Measurements from ENCODE around the gene IRF3.

IRF3 gene

GRCh38 chr19:49690656-49691242 lies 25.1 kb upstream of the IRF3 start, which contains the start of gene CPT1C:
Gene CPT1C (plus strand): TSS chr19:49691116. CDS start chr19:49692253, 1,137 bp downstream.
- Mint-ChIP-seq H3K36me3 (peaks cover 20% of the 10 kb centered on the region), H3K4me1 (peaks cover 35% of the 10 kb centered on the region)
- peak; percentile 77 for DNase-seq

DNA sequence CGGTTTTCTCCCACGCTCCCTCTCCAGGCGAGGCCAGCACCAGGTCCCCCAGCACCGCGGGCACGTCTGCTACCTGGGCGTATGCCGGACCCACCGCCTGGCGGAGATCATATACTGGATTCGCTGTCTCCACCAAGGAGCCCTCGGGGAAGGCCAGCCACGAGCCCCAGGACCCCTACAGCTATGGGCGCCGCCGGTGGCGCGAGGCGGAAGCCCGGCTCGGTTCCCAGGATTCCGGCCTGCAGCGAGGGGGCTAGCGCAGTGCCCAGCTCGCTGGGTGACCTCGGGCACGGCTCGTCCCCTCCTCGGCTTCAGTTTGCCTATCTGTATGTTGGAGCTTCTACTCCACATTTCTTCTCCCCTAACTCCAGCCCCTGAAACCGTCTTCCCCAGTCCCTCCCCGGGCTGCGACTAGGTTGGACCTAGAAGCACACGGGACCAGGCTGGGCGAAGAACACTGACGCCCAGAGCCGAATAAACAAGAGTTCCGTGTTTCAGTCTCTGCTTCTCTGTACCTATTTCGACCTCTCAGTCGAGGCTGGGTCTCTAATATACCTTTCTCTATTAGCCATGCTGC lies 24.5 kb upstream of the IRF3 start:
- CTCF ChIA-PET: no interaction called here
- DNase-seq: no peak
- peaks cover 35% of the 10 kb centered on the region for H3K4me1 Mint-ChIP-seq
- no peak overlapping the region for H3K27ac Mint-ChIP-seq
- H3K9me3 Mint-ChIP-seq: no peaks in the 10 kb centered on the region
- H3K27me3 Mint-ChIP-seq: peaks cover 46% of the 10 kb centered on the region
- H3K36me3 Mint-ChIP-seq: peaks cover 25% of the 10 kb centered on the region
- H3K4me3 Mint-ChIP-seq: peak overlapping the region; percentile 75

More at GRCh38 chr19:49690656-49691242, 25.1 kb upstream of the IRF3 start, which contains the start of gene CPT1C:
- Mint-ChIP-seq H3K27ac (no peak within 1 kb of the TSS), H3K4me3 (peak within 1 kb of the TSS; percentile 75), H3K27me3 (peaks cover 46% of the 10 kb centered on the region), H3K9me3 (no peaks in the 10 kb centered on the region)
- CTCF ChIA-PET: interaction anchor here (0.9 kb wide), 1 partner anchor 60 kb away, joined by 3 read pairs; no protein-coding TSS in a partner anchor

- Mint-ChIP-seq H3K4me1 (peaks cover 35% of the 10 kb centered on the region), H3K9me3 (no peaks in the 10 kb centered on the region), H3K27ac (peak within 1 kb of the TSS; percentile 46), H3K4me3 (peak within 1 kb of the TSS; percentile 75), H3K27me3 (peaks cover 41% of the 10 kb centered on the region), H3K36me3 (peaks cover 29% of the 10 kb centered on the region)
- peak; percentile 51 for DNase-seq
- CTCF ChIA-PET: interaction anchor here (0.7 to 0.9 kb wide), 2 partner anchors 24 to 28 kb away, joined by 3 read pairs; no protein-coding TSS in a partner anchor
Measured at GRCh38 chr19:49689133-49690078, 23.7 kb upstream of the IRF3 start, which contains the start of gene ADM5. Gene ADM5 (plus strand): TSS chr19:49689594. CDS start chr19:49689838, 244 bp downstream.

DNA sequence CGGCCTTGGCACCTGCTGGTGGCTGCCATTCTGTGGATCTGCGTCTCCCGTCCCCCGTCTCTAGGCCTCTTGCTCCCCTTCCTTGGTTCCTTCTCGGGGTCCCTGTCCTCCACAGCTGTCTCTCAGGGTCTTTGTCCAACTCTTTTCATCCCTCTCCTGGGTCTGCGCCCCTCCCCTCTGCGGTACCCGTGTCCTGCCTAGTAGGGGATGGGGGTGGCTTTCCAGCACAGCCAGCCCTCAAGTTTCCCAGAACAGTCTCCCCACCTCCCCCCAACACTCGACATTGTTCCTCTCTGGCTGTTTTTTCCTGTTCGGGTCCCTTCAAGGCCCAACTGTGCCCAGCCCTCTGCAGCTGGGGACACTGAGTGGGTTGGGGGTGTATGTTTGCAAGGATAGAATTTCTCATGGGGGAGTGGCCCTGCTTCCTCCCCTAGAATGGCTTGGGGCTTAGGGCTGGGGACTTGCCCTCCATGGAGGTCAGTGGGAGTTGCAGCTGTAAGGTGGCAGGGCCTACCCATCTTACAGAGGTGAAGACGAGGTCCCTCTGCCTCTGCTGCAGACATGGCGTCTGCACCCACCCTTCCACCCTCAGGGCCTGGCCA lies 23.0 kb upstream of the IRF3 start:
- CTCF ChIA-PET: interaction anchor here (0.7 to 0.9 kb wide), 2 partner anchors 25 to 29 kb away, joined by 3 read pairs; no protein-coding TSS in a partner anchor
- H3K27me3 Mint-ChIP-seq: peaks cover 40% of the 10 kb centered on the region
- H3K9me3 Mint-ChIP-seq: no peaks in the 10 kb centered on the region
- no peak overlapping the region for H3K4me3 Mint-ChIP-seq
- peak overlapping the region; percentile 46 for H3K27ac Mint-ChIP-seq
- DNase-seq: no peak
- peaks cover 37% of the 10 kb centered on the region for H3K36me3 Mint-ChIP-seq
- H3K4me1 Mint-ChIP-seq: peaks cover 35% of the 10 kb centered on the region

DNA sequence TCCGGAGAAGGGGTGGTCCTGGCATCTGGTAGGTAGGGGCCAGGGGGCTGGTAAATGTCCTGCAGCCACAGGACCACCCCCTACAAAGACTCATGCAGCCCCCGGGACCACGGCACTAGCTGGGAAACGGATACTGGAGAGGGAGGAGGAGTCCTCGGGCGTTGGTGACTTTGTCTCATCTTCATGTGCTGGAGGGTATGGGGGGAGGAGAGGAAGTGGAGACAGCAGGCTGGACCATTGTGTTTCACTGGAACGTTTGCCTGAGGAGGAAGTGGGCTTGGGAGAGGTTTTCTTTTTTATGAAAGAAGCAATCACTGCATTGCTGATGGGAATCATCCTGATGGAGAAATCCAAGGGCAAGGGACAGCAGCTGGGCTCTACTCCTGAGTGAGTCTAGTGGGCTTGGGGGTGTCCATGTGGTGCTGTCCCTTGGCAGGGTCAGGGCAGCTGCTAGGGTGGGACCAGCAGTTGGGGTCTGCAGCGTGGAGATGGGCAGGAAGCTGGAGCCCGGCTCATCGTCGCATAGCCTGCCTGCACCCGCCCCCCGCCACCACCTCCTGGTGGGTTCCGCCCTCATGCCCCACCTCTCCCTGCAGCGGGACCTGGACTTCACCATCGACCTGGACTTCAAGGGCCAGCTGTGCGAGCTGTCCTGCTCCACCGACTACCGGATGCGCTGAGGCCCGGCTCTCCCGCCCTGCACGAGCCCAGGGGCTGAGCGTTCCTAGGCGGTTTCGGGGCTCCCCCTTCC lies 22.1 kb upstream of the IRF3 start:
- no peaks in the 10 kb centered on the region for H3K9me3 Mint-ChIP-seq
- peaks cover 38% of the 10 kb centered on the region for H3K36me3 Mint-ChIP-seq
- peak overlapping the region; percentile 47 for H3K27ac Mint-ChIP-seq
- H3K4me1 Mint-ChIP-seq: peaks cover 35% of the 10 kb centered on the region
- CTCF ChIA-PET: interaction anchor here (1.7 kb wide), 1 partner anchor 12 kb away, joined by 5 read pairs; no protein-coding TSS in a partner anchor
- no peak for DNase-seq
- H3K4me3 Mint-ChIP-seq: no peak overlapping the region
- peaks cover 32% of the 10 kb centered on the region for H3K27me3 Mint-ChIP-seq

DNA sequence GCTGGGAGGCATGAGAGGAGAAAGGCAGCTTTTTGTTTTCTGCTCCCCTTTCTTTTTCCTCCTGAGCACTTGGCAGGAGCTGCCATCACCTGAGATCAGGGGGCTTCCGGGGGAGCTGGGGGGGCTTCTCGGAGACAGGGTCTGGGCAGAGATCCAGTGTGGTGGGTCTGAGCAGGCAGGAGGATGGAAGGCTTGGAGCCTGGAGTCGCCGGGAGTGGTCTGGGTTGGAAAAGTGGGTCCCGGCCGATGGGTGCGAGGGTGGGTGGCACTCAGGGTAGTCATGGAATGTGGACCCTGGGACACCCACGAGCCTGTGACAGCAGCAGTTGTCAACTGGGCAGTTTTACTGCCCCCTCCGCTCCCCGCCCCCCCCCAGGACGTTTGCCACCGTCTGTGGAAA lies 21.5 kb upstream of the IRF3 start:
- CTCF ChIA-PET: interaction anchor here (1.7 kb wide), 1 partner anchor 11 kb away, joined by 5 read pairs; no protein-coding TSS in a partner anchor
- no peak for DNase-seq
- no peak overlapping the region for H3K4me3 Mint-ChIP-seq
- H3K27ac Mint-ChIP-seq: no peak overlapping the region
- H3K36me3 Mint-ChIP-seq: peaks cover 42% of the 10 kb centered on the region
- no peaks in the 10 kb centered on the region for H3K9me3 Mint-ChIP-seq
- H3K4me1 Mint-ChIP-seq: peaks cover 33% of the 10 kb centered on the region
- peaks cover 26% of the 10 kb centered on the region for H3K27me3 Mint-ChIP-seq

DNA sequence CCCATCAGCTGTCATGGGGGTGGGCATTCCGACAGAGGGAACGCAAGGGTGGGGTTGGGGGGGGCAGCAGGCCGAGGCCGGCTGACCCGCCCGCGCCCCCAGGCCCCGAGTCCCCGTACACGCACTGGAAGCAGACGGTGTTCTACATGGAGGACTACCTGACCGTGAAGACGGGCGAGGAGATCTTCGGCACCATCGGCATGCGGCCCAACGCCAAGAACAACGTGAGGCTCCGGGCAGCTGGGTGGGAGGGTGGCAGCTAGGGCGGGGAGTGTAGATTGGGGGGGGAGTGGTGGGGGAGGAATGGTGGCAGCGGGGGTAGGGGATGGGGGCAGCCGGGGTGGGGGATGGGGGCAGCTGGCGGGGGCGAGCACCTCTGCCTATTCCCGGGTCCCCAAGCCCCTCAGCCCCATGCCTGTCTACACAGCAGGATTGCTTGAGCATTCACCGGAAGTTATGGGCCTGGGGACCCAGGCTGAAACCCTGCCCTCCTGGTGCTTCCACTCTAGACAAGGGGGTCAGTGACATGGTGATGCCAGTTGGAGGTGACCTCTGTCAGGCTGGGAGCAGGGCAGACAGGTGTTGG lies 20.9 kb upstream of the IRF3 start:
- Mint-ChIP-seq H3K9me3 (no peaks in the 10 kb centered on the region), H3K36me3 (peaks cover 45% of the 10 kb centered on the region), H3K4me1 (peaks cover 31% of the 10 kb centered on the region), H3K27me3 (peaks cover 21% of the 10 kb centered on the region), H3K4me3 (no peak overlapping the region), H3K27ac (no peak overlapping the region)
- CTCF ChIA-PET: interaction anchor here (0.6 to 1.7 kb wide), 3 partner anchors 8 to 180 kb away, joined by 3 to 5 read pairs (median 4); no protein-coding TSS in a partner anchor
- DNase-seq: no peak

DNA sequence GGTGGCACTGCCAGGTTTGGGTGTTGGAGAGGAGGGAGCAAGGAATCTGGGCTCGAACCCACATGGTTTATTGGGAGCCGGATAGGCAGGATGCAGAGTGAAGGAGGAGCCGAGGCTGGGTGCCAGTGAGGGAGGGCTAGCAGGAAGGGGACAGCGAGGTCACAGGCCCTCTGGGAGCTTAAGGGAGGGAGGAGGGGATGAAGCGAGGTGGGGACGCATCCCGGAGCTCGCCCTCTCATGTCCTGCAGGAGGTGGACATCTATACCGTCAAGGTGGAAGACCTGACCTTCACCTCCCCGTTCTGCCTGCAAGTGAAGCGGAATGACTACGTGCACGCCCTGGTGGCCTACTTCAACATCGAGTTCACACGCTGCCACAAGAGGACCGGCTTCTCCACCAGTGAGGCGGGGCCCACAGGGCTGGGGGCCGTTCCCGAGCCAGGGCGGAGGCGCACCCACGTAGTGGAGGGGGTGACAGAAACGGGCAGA lies 20.2 kb upstream of the IRF3 start:
- H3K27ac Mint-ChIP-seq: no peak overlapping the region
- no peaks in the 10 kb centered on the region for H3K9me3 Mint-ChIP-seq
- no peak for DNase-seq
- peaks cover 13% of the 10 kb centered on the region for H3K27me3 Mint-ChIP-seq
- peaks cover 26% of the 10 kb centered on the region for H3K4me1 Mint-ChIP-seq
- CTCF ChIA-PET: interaction anchor here (1.7 kb wide), 2 partner anchors 10 to 179 kb away, joined by 4 to 5 read pairs; no protein-coding TSS in a partner anchor
- H3K36me3 Mint-ChIP-seq: peaks cover 48% of the 10 kb centered on the region
- H3K4me3 Mint-ChIP-seq: no peak overlapping the region

DNA sequence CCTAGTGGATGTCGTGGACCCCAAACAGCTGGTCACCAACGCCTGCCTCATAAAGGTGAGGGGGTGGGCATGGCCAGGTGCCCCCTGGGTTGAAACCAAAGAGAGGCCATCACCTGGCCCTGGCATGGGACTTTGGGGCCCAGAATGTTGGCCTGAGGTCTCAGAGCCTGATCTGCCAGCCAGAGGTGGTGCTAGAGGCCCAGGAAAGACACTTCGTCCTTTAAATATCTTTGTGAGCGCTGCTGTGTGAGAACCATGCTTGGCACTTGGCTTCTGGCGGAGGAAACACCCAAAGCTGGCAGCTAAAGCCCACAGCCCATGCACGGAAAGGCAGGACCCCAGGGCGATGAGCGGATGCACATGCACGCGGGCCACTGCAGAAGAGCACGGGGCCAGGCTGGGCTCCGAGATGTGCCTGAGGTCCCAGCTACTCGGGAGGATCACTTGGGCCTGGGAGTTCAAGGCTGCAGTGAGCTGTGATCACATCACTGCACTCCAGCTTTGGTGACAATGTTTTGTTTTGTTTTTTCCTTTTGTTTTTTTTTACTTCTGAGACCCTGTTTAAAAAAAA lies 19.4 kb upstream of the IRF3 start:
- H3K27me3 Mint-ChIP-seq: peaks cover 5% of the 10 kb centered on the region
- CTCF ChIA-PET: interaction anchor here (0.6 to 1.7 kb wide), 3 partner anchors 83 to 233 kb away, joined by 3 to 4 read pairs (median 3); partner anchors contain the start of gene PIH1D1
- no peak overlapping the region for H3K4me3 Mint-ChIP-seq
- no peak overlapping the region for H3K27ac Mint-ChIP-seq
- H3K9me3 Mint-ChIP-seq: no peaks in the 10 kb centered on the region
- peaks cover 26% of the 10 kb centered on the region for H3K4me1 Mint-ChIP-seq
- DNase-seq: no peak
- H3K36me3 Mint-ChIP-seq: peaks cover 47% of the 10 kb centered on the region

DNA sequence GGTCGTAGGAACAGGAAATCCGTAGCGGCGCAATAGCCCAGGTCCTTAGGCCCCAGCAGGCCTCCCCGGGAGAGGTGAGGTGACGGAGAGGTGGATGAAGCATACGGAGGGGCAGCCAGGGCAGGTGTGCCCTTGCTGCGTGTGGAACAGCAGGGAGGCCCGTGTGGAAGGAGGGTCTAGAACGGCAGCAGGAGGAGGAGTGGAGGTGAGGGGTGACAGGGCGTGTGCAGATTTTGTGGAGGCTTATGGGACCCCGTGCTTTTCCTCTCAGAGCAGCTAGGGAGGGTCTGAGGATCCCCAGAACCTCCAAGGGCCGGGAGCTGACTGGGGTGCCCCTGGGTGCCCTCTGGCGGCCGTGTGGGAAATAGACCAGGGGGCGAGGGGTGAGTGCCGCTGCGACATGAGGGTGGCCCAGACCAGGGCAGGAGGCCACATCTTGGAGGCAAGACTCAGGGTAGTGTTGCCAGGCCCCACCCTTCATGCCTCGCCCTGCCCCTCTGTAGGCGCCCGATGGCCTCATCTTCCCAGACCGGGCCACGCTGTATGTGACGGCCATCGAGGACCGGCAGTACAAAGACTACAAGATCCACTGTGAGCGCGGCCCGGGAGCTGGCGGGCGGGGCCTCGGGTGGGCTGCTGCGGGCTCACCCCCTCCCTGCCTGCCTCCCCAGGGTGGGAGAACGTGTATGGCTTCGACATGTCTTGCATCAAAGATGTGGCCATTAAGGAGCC lies 18.8 kb upstream of the IRF3 start:
- Mint-ChIP-seq H3K4me1 (peaks cover 27% of the 10 kb centered on the region), H3K27me3 (no peaks in the 10 kb centered on the region), H3K27ac (no peak overlapping the region), H3K9me3 (no peaks in the 10 kb centered on the region), H3K4me3 (no peak overlapping the region), H3K36me3 (peaks cover 44% of the 10 kb centered on the region)
- CTCF ChIA-PET: interaction anchor here (0.6 to 1.1 kb wide), 2 partner anchors 84 to 233 kb away, joined by 3 read pairs; partner anchors contain the start of gene PIH1D1
- no peak for DNase-seq

GRCh38 chr19:49683814-49684250 lies 18.2 kb upstream of the IRF3 start:
- Mint-ChIP-seq H3K27me3 (no peaks in the 10 kb centered on the region), H3K27ac (no peak overlapping the region), H3K36me3 (peaks cover 44% of the 10 kb centered on the region), H3K9me3 (no peaks in the 10 kb centered on the region), H3K4me1 (peaks cover 25% of the 10 kb centered on the region), H3K4me3 (no peak overlapping the region)
- no peak for DNase-seq
- CTCF ChIA-PET: no interaction called here

DNA sequence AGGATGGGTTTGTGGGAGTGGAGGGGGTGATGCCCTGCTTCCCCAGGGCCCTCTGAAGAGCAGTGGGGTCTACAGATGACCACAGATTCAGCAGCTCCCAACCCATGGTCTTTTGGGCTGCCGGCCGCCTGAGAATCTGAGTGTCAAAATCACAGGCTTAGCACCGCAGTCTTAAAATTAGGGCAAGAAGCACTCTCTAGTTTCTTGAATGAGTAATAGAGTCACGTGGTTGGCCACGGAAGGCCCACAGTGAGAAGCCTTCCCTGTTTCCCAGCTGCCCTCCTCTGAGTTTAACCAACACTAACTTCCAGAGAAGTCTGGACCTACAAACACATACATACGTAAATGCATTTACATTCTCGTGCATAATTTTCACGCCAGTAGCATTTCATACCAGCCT lies 16.6 kb upstream of the IRF3 start:
- H3K4me1 Mint-ChIP-seq: peaks cover 30% of the 10 kb centered on the region
- H3K4me3 Mint-ChIP-seq: no peak overlapping the region
- no peaks in the 10 kb centered on the region for H3K9me3 Mint-ChIP-seq
- peaks cover 35% of the 10 kb centered on the region for H3K36me3 Mint-ChIP-seq
- H3K27me3 Mint-ChIP-seq: no peaks in the 10 kb centered on the region
- no peak for DNase-seq
- H3K27ac Mint-ChIP-seq: no peak overlapping the region
- CTCF ChIA-PET: no interaction called here
